Endothelial cell of umbilical vein (primary cell): ENCODE data around the gene CRY2. TPM values are rescaled to one million over a fixed set of nuclear protein-coding genes. Genes with fewer than 3 reads are reported as not detected.

ENCODE experiments used
- BruUV-seq: library from RNA; stranded (reverse); fragments of 400-500 nt; replicated peaks from 2 replicates; lab custom pipeline; 2021; lab: Mats Ljungman, UMichigan
- CTCF ChIA-PET: fragments of 300-600, 350-600 bp; sonication (Branson Sonifier 250); formaldehyde crosslinking; loops from one replicate; lab custom pipeline; 2021; ENCODE audit warnings: antibody characterized with exemption, inconsistent platforms; lab: Charles Lee
- POLR2A ChIA-PET: fragments of 300-600, 350-600 bp; sonication (Branson Sonifier 250); formaldehyde crosslinking; loops from one replicate; lab custom pipeline; 2021; ENCODE audit warnings: antibody characterized with exemption, inconsistent platforms; lab: Charles Lee
- DNase-seq: peaks from one replicate; pipeline ENCODE4 v3.0.0-alpha.2; 2011; ENCODE audit warnings: low read depth, low spot score
- FAIRE-seq: peaks from 2 replicates; lab custom pipeline; 2011; peaks lifted over from hg19 to GRCh38; lab: Jason Lieb, UNC
- H2AFZ ChIP-seq: 2 replicates; pipeline ENCODE4 v1.6.0; 2012; ENCODE audit warnings: low read depth, low read length, control low read depth, inconsistent platforms
- H3K27ac ChIP-seq: 2 replicates; pipeline ENCODE4 v1.5.1; 2011; ENCODE audit warnings: low read depth, mild to moderate bottlenecking, control low read depth, low read length, moderate library complexity; ENCODE audit not compliant: insufficient read depth
- H3K27me3 ChIP-seq, 2 experiments: 2 replicates each; pipeline versions ENCODE4 v1.6.0 to v1.6.1; 2011; ENCODE audit warnings: low read length in 2 of 2, mixed read lengths in 1 of 2; ENCODE audit not compliant: control insufficient read depth in 2 of 2, insufficient read depth in 2 of 2
- H3K36me3 ChIP-seq, 2 experiments: 2 replicates in 1 of 2; 3 replicates in 1 of 2; pipeline ENCODE4 v1.5.1; 2011; ENCODE audit warnings: low read length in 2 of 2, mild to moderate bottlenecking in 1 of 2, moderate library complexity in 1 of 2; ENCODE audit not compliant: control insufficient read depth in 2 of 2, insufficient read depth in 2 of 2; ENCODE audit errors: extremely low read depth in 1 of 2
- H3K4me1 ChIP-seq: 3 replicates; pipeline ENCODE4 v1.5.1; 2011; ENCODE audit warnings: mild to moderate bottlenecking, low read length; ENCODE audit not compliant: control insufficient read depth, insufficient read depth; ENCODE audit errors: extremely low read depth
- H3K4me2 ChIP-seq: 2 replicates; pipeline ENCODE4 v1.6.1; 2011; ENCODE audit warnings: low read length, control low read depth, mixed read lengths; ENCODE audit not compliant: insufficient read depth
- H3K4me3 ChIP-seq, 3 experiments: fragments of 200-600 bp in 1 of 3; sonication (generic), shearing (Covaris generic) in 1 of 3; replicated peaks in 1 of 3; 2 replicates each; pipeline ENCODE4 v1.5.1; 2011 to 2016; ENCODE audit warnings: control low read depth in 3 of 3, low read length in 3 of 3, mild to moderate bottlenecking in 2 of 3, inconsistent platforms in 1 of 3, low read depth in 1 of 3, moderate library complexity in 1 of 3; ENCODE audit not compliant: insufficient read depth in 1 of 3
- H3K79me2 ChIP-seq: 2 replicates; pipeline ENCODE4 v1.6.0; 2012; ENCODE audit warnings: low read length, inconsistent platforms; ENCODE audit not compliant: control insufficient read depth, insufficient read depth
- H3K9ac ChIP-seq: replicated peaks from 2 replicates; pipeline ENCODE3; 2011; ENCODE audit warnings: low read length, control low read depth; ENCODE audit not compliant: insufficient read depth; ENCODE audit errors: extremely low read depth
- H3K9me1 ChIP-seq: replicated peaks from 3 replicates; pipeline ENCODE4 v1.6.0; 2011; ENCODE audit warnings: mild to moderate bottlenecking, low read length; ENCODE audit not compliant: control insufficient read depth, insufficient read depth; ENCODE audit errors: extremely low read depth
- H3K9me3 ChIP-seq: replicated peaks from 2 replicates; pipeline ENCODE4 v1.5.1; 2012; ENCODE audit warnings: low read length, inconsistent platforms; ENCODE audit not compliant: control insufficient read depth, insufficient read depth
- H4K20me1 ChIP-seq: replicated peaks from 2 replicates; pipeline ENCODE3; 2011; ENCODE audit warnings: mild to moderate bottlenecking, low read length; ENCODE audit not compliant: control insufficient read depth, insufficient read depth; ENCODE audit errors: extremely low read depth
- CTCF ChIP-seq, 2 donors: IDR thresholded peaks; 1 replicate in 1 of 2; 2 replicates in 1 of 2; pipeline ENCODE4 v1.5.1; 2011; ENCODE audit warnings: low read length in 2 of 2, mild to moderate bottlenecking in 2 of 2, moderate library complexity in 2 of 2, control low read depth in 1 of 2, inconsistent platforms in 1 of 2, low read depth in 1 of 2; ENCODE audit not compliant: insufficient read depth in 1 of 2; ENCODE audit errors: extremely low read depth in 1 of 2
- POLR2A ChIP-seq: IDR thresholded peaks from 2 replicates; pipeline ENCODE4 v1.6.1; 2012; ENCODE audit warnings: low read depth, mild to moderate bottlenecking, control low read depth, low read length
- dilution Hi-C: fragments of 300-500 bp; cut with MboI; formaldehyde crosslinking; loops from one replicate; pipeline ENCODE4 v1.15.0; 2019; ENCODE audit warnings: low sequenced_read_pairs; ENCODE audit not compliant: extremely low pct_ligation_motif_present
- intact Hi-C: fragments of 100-400 bp; cut with micrococcal nuclease; formaldehyde crosslinking; loops from one replicate; pipeline ENCODE4 v1.10.0; 2022
- polyA plus RNA-seq, 4 experiments: library from polyadenylated mRNA; depleted of rRNA in 3 of 4; stranded (reverse) in 3 of 4; unstranded in 1 of 4; fragments of >200 nt; gene quantifications; 2 replicates each; pipeline versions ENCODE4 v1.2.1 to v1.2.3, GENCODE V29; 2011 to 2012; ENCODE audit warnings: missing spikeins in 1 of 4
- total RNA-seq: library from RNA; stranded (reverse); gene quantifications from 2 replicates; pipeline ENCODE4 v1.2.3, GENCODE V29; 2021

CRY2 gene
- total and polyA plus RNA-seq, 2 donors (not counting 3 experiments of a cell fraction or from before 2014, with no cell fraction given) = 7.7 to 11.7 TPM

- TF ChIP-seq CTCF (IDR thresholded peaks at IDR 0.05; ENCODE audit: extremely low read depth in 1 of 2, insufficient read depth in 1 of 2, low read depth in 1 of 2, low read length in 2 of 2) = peak; percentile 93 to 98
- no peak for TF ChIP-seq POLR2A
- ChIA-PET POLR2A (no interaction called here), CTCF (interaction anchor here (0.8 to 2.0 kb wide), 11 partner anchors 8 to 163 kb away, joined by 3 to 12 read pairs (median 5); no protein-coding TSS in a partner anchor)
- peak overlapping the region; percentile 5 for H3K4me2 ChIP-seq
- peak overlapping the region; percentile 7 for H3K9ac ChIP-seq
- no TSS peak for BruUV-seq
- dilution Hi-C loops = no loop called here
- intact Hi-C loops = loop anchor here (1.0 to 10.0 kb wide), 3 partner anchors 38 to 471 kb away; partner anchors contain the start of gene SLC35C1
- peak overlapping the region; percentile 10 for H2AFZ ChIP-seq
- peaks cover 10% of the 10 kb centered on the region for H3K4me1 ChIP-seq
- DNase-seq (peak; percentile 80), FAIRE-seq (peak; percentile 93)
- peaks cover 11 to 15% of the 10 kb centered on the region in 2 experiments for H3K27me3 ChIP-seq
- no peaks in the 10 kb centered on the region for H3K9me3 ChIP-seq
- no peaks in the 10 kb centered on the region for H3K9me1 ChIP-seq
- no peaks in the 10 kb centered on the region for H3K36me3 ChIP-seq
- H3K79me2 ChIP-seq = no peaks in the 10 kb centered on the region
- no peak overlapping the region for H3K4me3 ChIP-seq
- H3K27ac ChIP-seq = no peak overlapping the region
- H4K20me1 ChIP-seq = no peaks in the 10 kb centered on the region
These were observed 3.9 kb upstream of the CRY2 start for GRCh38 chr11:45843158-45843924.
